Nephron (organoid): ENCODE measurements around the gene TRIOBP.

Experiments used
- H3K27ac Mint-ChIP-seq, 3 experiments: 2 replicates each; pipeline ENCODE4 v1.8.0; 2020; ENCODE audit warnings: mixed read lengths in 3 of 3, mild to moderate bottlenecking in 2 of 3, moderate library complexity in 1 of 3
- H3K27me3 Mint-ChIP-seq: 2 replicates; pipeline ENCODE4 v1.8.0; 2021; ENCODE audit warnings: low read depth, mild to moderate bottlenecking, moderate library complexity, mixed read lengths
- H3K36me3 Mint-ChIP-seq: 2 replicates; pipeline ENCODE4 v1.8.0; 2020; ENCODE audit warnings: low read depth, mixed read lengths
- H3K4me1 Mint-ChIP-seq: 2 replicates; pipeline ENCODE4 v1.8.0; 2020; ENCODE audit warnings: mixed read lengths
- H3K4me3 Mint-ChIP-seq, 3 experiments: 2 replicates each; pipeline ENCODE4 v1.8.0; 2020; ENCODE audit warnings: mild to moderate bottlenecking in 3 of 3, mixed read lengths in 3 of 3, moderate library complexity in 2 of 3
- H3K9me3 Mint-ChIP-seq: 2 replicates; pipeline ENCODE4 v1.8.0; 2020; ENCODE audit warnings: mixed read lengths
- CTCF ChIP-seq, 3 experiments: fragments of 200-600 bp; sonication (generic); IDR thresholded peaks; one replicate each; pipeline ENCODE4 v1.5.0; 2021; ENCODE audit warnings: antibody characterized with exemption in 3 of 3; ENCODE audit not compliant: unreplicated experiment in 3 of 3

The TRIOBP gene

DNA sequence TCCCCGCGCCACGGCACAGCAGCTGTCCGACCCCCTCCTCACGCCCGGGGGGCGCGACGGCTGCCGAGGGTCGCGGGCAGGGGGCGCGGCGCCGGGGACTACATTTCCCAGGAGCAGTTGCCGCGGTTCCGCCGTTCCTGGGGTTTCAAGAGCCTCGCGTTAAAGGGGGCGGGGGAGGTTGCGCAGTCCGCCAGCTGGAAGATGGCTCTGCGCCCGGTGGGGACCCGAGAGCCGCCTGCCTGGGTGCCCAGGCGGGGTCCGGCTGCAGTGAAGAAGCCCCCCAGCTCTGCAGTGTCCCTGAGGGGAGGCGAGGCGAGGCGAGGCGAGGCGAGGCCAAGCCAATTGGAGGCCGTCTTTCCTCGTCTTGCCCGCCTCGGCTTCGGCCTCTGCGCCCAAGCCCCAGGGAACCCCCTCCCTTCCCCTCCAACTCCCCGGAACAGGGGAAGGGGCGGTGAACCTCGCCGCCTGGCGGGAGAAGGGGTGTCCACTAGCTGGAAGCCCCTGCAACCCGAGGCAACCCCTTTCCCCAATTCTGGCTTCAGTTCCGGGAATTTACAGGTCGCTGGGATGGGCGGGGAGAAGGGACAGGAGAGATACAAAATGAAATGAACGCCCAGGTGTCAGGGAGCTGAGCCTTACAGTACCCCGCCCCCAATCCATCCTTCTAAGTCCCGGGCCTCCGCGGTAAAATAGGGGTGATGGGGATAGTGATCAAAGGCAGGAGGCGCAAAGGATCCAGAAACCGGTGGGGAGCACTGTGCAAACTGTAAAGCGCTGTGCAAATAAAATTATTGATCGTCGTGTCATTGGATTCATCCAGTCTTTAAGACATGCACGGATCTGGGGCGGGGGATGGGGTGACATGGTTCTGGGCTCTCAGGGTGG, 105.7 kb downstream of the TRIOBP start:
- peaks cover 17% of the 10 kb centered on the region for H3K4me1 Mint-ChIP-seq
- TF ChIP-seq CTCF (IDR thresholded peaks at IDR 0.05; ENCODE audit: unreplicated experiment in 3 of 3), result peak in 1 of 3 experiments; percentile 30
- no peaks in the 10 kb centered on the region for H3K9me3 Mint-ChIP-seq
- H3K36me3 Mint-ChIP-seq, result no peaks in the 10 kb centered on the region
- H3K27me3 Mint-ChIP-seq, result peaks cover 6% of the 10 kb centered on the region
- peak overlapping the region; percentile 88 to 90 (median 90) for H3K4me3 Mint-ChIP-seq
- H3K27ac Mint-ChIP-seq, result peak overlapping the region; percentile 96 to 99 (median 98)

- Mint-ChIP-seq H3K27ac (peak overlapping the region; percentile 96 to 99 (median 98)), H3K27me3 (peaks cover 6% of the 10 kb centered on the region), H3K36me3 (no peaks in the 10 kb centered on the region), H3K4me3 (peak overlapping the region; percentile 88 to 90 (median 90)), H3K4me1 (peaks cover 18% of the 10 kb centered on the region), H3K9me3 (no peaks in the 10 kb centered on the region)
- no peak for TF ChIP-seq CTCF (IDR thresholded peaks at IDR 0.05; ENCODE audit: unreplicated experiment in 3 of 3)
These were observed 106.4 kb downstream of the TRIOBP start for GRCh38 chr22:37803195-37803638.

GRCh38 chr22:37803639-37804351, 106.9 kb downstream of the TRIOBP start:
- Mint-ChIP-seq H3K36me3 (no peaks in the 10 kb centered on the region), H3K9me3 (no peaks in the 10 kb centered on the region), H3K4me1 (peaks cover 20% of the 10 kb centered on the region), H3K4me3 (peak overlapping the region; percentile 88 to 90 (median 90)), H3K27me3 (peaks cover 6% of the 10 kb centered on the region), H3K27ac (peak overlapping the region; percentile 96 to 99 (median 98))
- TF ChIP-seq CTCF (IDR thresholded peaks at IDR 0.05; ENCODE audit: unreplicated experiment in 3 of 3), result no peak

GRCh38 chr22:37804352-37804880, 107.6 kb downstream of the TRIOBP start:
- Mint-ChIP-seq H3K4me1 (peaks cover 20% of the 10 kb centered on the region), H3K27ac (peak overlapping the region; percentile 96 to 99 (median 98)), H3K9me3 (no peaks in the 10 kb centered on the region), H3K36me3 (no peaks in the 10 kb centered on the region), H3K27me3 (peaks cover 6% of the 10 kb centered on the region), H3K4me3 (peak overlapping the region; percentile 88 to 90 (median 90))
- no peak for TF ChIP-seq CTCF (IDR thresholded peaks at IDR 0.05; ENCODE audit: unreplicated experiment in 3 of 3)

DNA sequence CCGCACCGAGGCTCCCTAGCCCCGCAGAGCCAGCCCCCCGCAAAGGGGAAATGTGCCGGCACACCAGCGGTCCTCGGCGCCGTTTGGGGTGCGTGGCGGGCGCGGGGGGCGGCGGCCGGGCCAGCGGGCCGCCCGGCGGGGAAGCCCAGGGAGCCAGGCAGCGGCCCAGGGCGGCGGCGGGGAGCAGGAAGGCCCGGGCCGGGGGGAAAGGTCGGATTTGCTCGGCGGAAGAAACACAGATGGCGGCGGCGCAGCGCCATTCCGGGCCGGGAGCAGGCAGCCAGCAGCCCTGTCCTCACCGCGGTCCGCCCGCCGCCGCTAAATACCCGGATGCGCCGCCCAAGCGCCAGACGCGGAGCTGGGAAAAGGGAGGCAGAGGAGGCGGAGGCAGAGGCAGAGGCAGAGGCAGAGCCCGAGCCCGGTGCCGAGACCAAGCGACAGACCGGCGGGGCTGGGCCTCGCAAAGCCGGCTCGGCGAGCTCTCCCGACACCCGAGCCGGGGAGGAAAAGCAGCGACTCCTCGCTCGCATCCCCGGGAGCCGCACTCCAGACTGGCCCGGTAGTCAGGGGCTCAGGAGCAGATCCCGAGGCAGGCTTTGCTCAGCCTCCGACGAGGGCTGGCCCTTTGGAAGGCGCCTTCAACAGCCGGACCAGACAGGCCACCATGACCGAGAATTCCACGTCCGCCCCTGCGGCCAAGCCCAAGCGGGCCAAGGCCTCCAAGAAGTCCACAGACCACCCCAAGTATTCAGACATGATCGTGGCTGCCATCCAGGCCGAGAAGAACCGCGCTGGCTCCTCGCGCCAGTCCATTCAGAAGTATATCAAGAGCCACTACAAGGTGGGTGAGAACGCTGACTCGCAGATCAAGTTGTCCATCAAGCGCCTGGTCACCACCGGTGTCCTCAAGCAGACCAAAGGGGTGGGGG, 108.3 kb downstream of the TRIOBP start:
- Mint-ChIP-seq H3K27ac (peak overlapping the region; percentile 72 to 90 (median 89)), H3K4me1 (peaks cover 25% of the 10 kb centered on the region), H3K4me3 (peak overlapping the region; percentile 93 to 99 (median 97)), H3K9me3 (no peaks in the 10 kb centered on the region), H3K27me3 (peaks cover 6% of the 10 kb centered on the region), H3K36me3 (no peaks in the 10 kb centered on the region)
- no peak for TF ChIP-seq CTCF (IDR thresholded peaks at IDR 0.05; ENCODE audit: unreplicated experiment in 3 of 3)
